ENCODE data around the gene MANBA. TPM values are rescaled to one million over a fixed set of nuclear protein-coding genes. Genes with fewer than 3 reads are reported as not detected.

The MANBA gene
- total RNA-seq, 1 donor from 2014 or later, result 27.7 TPM

DNA sequence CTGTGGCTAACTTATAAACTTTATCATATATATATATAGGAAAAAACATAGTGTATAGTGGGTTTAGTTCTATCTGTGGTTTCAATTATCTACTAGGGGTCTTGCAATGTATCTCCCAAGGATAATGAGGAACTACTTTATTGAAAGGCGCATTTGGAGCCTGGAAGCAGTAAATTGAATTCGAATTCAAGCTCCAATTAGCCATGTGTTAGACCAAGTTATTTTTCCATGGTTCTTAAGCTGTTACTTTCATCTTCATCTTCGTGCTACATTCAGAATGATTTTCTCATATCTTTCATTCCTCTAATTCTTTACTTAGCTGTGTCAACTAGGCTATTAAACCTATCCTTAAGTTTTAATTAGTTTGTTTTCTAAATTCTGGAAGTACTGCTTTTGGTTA is 27.2 kb upstream of the MANBA start:
- Histone ChIP-seq H3K9me3 (ENCODE audit: control insufficient read depth in 3 of 3, low read length in 3 of 3) (no peaks in the 10 kb centered on the region), H3K4me1 (ENCODE audit: control insufficient read depth in 3 of 3, insufficient read depth in 3 of 3, low read length in 3 of 3) (no peaks in the 10 kb centered on the region), H3K9ac (ENCODE audit: low read depth in 1 of 3, low read length in 3 of 3) (no peak overlapping the region), H3K36me3 (ENCODE audit: control insufficient read depth in 3 of 3, insufficient read depth in 3 of 3, low read length in 3 of 3) (peaks cover 0 to 4% (median 0%) of the 10 kb centered on the region in 3 donors), H3K27ac (ENCODE audit: low read depth, low read length) (no peak overlapping the region), H3K27me3 (ENCODE audit: control insufficient read depth in 3 of 3, insufficient read depth in 3 of 3, low read length in 3 of 3) (no peaks in the 10 kb centered on the region), H3K4me3 (ENCODE audit: low read length in 3 of 3) (no peak overlapping the region)

DNA sequence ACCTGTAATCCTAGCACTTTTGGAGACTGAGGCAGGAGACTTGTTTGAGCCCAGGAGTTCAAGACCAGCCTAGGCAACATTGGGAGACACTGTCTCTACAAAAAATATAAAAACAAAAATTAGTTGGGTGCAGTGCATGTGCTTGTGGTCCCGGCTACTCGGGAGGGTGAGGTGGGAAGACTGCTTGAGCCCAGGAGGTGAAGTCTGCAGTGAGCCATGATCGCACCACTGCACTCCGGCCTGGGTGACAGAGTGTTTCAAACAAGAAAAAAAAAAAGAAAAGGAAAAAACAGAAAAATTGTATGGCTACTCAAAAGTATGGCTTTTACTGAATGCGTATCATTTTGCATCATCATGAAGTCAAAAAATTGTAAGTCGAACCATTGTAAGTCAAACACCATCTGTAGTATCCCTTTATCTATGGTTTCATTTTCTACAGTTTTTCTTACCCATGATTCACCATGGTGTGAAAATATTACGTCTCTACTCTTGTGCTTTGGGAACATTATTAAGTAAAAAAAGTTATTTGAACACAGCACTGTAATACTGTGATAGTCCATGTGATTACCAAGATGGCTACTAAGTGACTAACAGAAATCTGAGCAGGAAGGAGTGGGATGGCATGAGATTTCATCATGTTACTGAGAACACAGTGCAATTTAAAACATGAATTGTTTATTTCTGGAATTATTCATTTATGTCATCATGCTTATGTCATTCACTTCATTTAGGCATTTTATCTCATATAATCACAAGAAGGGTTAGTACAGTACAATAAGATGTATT is 26.5 kb upstream of the MANBA start:
- Histone ChIP-seq H3K9ac (ENCODE audit: low read depth in 1 of 3, low read length in 3 of 3) (no peak overlapping the region), H3K27ac (ENCODE audit: low read depth, low read length) (no peak overlapping the region), H3K27me3 (ENCODE audit: control insufficient read depth in 3 of 3, insufficient read depth in 3 of 3, low read length in 3 of 3) (no peaks in the 10 kb centered on the region), H3K4me3 (ENCODE audit: low read length in 3 of 3) (no peak overlapping the region), H3K9me3 (ENCODE audit: control insufficient read depth in 3 of 3, low read length in 3 of 3) (no peaks in the 10 kb centered on the region), H3K36me3 (ENCODE audit: control insufficient read depth in 3 of 3, insufficient read depth in 3 of 3, low read length in 3 of 3) (peaks cover 0 to 4% (median 0%) of the 10 kb centered on the region in 3 donors), H3K4me1 (ENCODE audit: control insufficient read depth in 3 of 3, insufficient read depth in 3 of 3, low read length in 3 of 3) (no peaks in the 10 kb centered on the region)

GRCh38 chr4:102786279-102786678 is 25.5 kb upstream of the MANBA start:
- H3K36me3 ChIP-seq (ENCODE audit: control insufficient read depth in 3 of 3, insufficient read depth in 3 of 3, low read length in 3 of 3), result no peaks in the 10 kb centered on the region
- no peaks in the 10 kb centered on the region for H3K4me1 ChIP-seq (ENCODE audit: control insufficient read depth in 3 of 3, insufficient read depth in 3 of 3, low read length in 3 of 3)
- no peak overlapping the region for H3K27ac ChIP-seq (ENCODE audit: low read depth, low read length)
- H3K4me3 ChIP-seq (ENCODE audit: low read length in 3 of 3), result no peak overlapping the region
- no peaks in the 10 kb centered on the region for H3K9me3 ChIP-seq (ENCODE audit: control insufficient read depth in 3 of 3, low read length in 3 of 3)
- H3K9ac ChIP-seq (ENCODE audit: low read depth in 1 of 3, low read length in 3 of 3), result no peak overlapping the region
- H3K27me3 ChIP-seq (ENCODE audit: control insufficient read depth in 3 of 3, insufficient read depth in 3 of 3, low read length in 3 of 3), result no peaks in the 10 kb centered on the region

GRCh38 chr4:102783006-102783405 is 22.2 kb upstream of the MANBA start:
- Histone ChIP-seq H3K27ac (ENCODE audit: low read depth, low read length) (no peak overlapping the region), H3K27me3 (ENCODE audit: control insufficient read depth in 3 of 3, insufficient read depth in 3 of 3, low read length in 3 of 3) (no peaks in the 10 kb centered on the region), H3K4me3 (ENCODE audit: low read length in 3 of 3) (no peak overlapping the region), H3K9ac (ENCODE audit: low read depth in 1 of 3, low read length in 3 of 3) (no peak overlapping the region), H3K9me3 (ENCODE audit: control insufficient read depth in 3 of 3, low read length in 3 of 3) (no peaks in the 10 kb centered on the region), H3K4me1 (ENCODE audit: control insufficient read depth in 3 of 3, insufficient read depth in 3 of 3, low read length in 3 of 3) (no peaks in the 10 kb centered on the region), H3K36me3 (ENCODE audit: control insufficient read depth in 3 of 3, insufficient read depth in 3 of 3, low read length in 3 of 3) (no peaks in the 10 kb centered on the region)

GRCh38 chr4:102781570-102781969 is 20.8 kb upstream of the MANBA start:
- Histone ChIP-seq H3K4me1 (ENCODE audit: control insufficient read depth in 3 of 3, insufficient read depth in 3 of 3, low read length in 3 of 3) (no peaks in the 10 kb centered on the region), H3K27ac (ENCODE audit: low read depth, low read length) (no peak overlapping the region), H3K9ac (ENCODE audit: low read depth in 1 of 3, low read length in 3 of 3) (no peak overlapping the region), H3K27me3 (ENCODE audit: control insufficient read depth in 3 of 3, insufficient read depth in 3 of 3, low read length in 3 of 3) (no peaks in the 10 kb centered on the region), H3K36me3 (ENCODE audit: control insufficient read depth in 3 of 3, insufficient read depth in 3 of 3, low read length in 3 of 3) (no peaks in the 10 kb centered on the region), H3K4me3 (ENCODE audit: low read length in 3 of 3) (no peak overlapping the region), H3K9me3 (ENCODE audit: control insufficient read depth in 3 of 3, low read length in 3 of 3) (no peaks in the 10 kb centered on the region)

DNA sequence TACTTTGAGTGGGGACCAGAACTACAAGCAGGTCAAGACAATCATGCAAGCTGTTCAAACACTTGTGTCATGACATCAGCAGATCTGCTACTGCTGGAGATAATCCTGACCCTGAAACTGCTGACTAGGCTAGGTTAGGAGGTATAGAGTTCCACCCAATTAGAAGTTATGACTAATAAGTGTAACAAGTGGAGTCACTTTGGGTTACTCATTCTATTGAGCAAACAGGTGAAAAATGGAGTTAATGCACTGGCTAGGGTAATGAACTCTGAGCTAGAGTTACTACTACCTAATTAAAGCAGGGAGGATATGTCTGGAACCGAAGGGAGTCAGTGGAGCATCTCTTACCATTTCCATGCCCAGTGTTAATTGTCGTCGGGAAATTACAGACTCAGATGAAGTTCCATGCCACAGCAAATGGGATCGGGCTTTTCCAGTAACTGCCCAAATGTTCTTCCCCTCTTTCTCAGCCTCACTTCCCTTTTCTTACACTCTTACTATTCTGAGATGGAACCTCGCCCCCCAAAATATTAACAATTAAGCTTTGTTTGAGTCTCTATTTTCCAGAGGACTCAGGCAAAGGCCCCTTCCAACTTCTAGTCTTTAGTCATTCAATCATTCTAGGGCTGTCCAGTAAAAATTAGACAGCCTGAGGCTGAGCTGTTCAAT is 19.8 kb upstream of the MANBA start:
- no peaks in the 10 kb centered on the region for H3K27me3 ChIP-seq (ENCODE audit: control insufficient read depth in 3 of 3, insufficient read depth in 3 of 3, low read length in 3 of 3)
- H3K9ac ChIP-seq (ENCODE audit: low read depth in 1 of 3, low read length in 3 of 3), result no peak overlapping the region
- no peaks in the 10 kb centered on the region for H3K4me1 ChIP-seq (ENCODE audit: control insufficient read depth in 3 of 3, insufficient read depth in 3 of 3, low read length in 3 of 3)
- no peak overlapping the region for H3K4me3 ChIP-seq (ENCODE audit: low read length in 3 of 3)
- H3K9me3 ChIP-seq (ENCODE audit: control insufficient read depth in 3 of 3, low read length in 3 of 3), result no peaks in the 10 kb centered on the region
- H3K27ac ChIP-seq (ENCODE audit: low read depth, low read length), result no peak overlapping the region
- H3K36me3 ChIP-seq (ENCODE audit: control insufficient read depth in 3 of 3, insufficient read depth in 3 of 3, low read length in 3 of 3), result no peaks in the 10 kb centered on the region

- Histone ChIP-seq H3K9ac (ENCODE audit: low read depth in 1 of 3, low read length in 3 of 3) (no peak overlapping the region), H3K27ac (ENCODE audit: low read depth, low read length) (no peak overlapping the region), H3K27me3 (ENCODE audit: control insufficient read depth in 3 of 3, insufficient read depth in 3 of 3, low read length in 3 of 3) (no peaks in the 10 kb centered on the region), H3K4me1 (ENCODE audit: control insufficient read depth in 3 of 3, insufficient read depth in 3 of 3, low read length in 3 of 3) (no peaks in the 10 kb centered on the region), H3K36me3 (ENCODE audit: control insufficient read depth in 3 of 3, insufficient read depth in 3 of 3, low read length in 3 of 3) (no peaks in the 10 kb centered on the region), H3K9me3 (ENCODE audit: control insufficient read depth in 3 of 3, low read length in 3 of 3) (no peaks in the 10 kb centered on the region), H3K4me3 (ENCODE audit: low read length in 3 of 3) (no peak overlapping the region)
Observed at GRCh38 chr4:102779204-102779603, 18.4 kb upstream of the MANBA start.

GRCh38 chr4:102778720-102779119 is 18.0 kb upstream of the MANBA start:
- no peaks in the 10 kb centered on the region for H3K27me3 ChIP-seq (ENCODE audit: control insufficient read depth in 3 of 3, insufficient read depth in 3 of 3, low read length in 3 of 3)

DNA sequence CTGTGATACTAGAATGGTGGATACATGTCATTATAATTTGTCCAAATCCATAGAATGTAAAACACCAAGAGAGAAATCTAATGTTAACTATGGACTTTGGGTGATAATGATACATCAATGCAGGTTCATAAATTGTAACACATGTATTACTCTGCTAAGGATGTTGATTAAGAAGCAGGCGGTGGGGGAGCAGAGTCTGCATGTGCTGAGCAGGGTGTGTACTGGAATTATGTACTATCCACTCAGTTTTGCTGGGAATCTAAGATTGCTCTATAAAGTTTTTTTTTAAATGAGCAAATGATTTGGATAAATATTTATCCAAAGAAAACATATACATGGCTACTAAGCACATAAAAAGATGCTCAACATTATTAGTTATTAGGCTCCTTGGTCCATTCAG is 15.0 kb upstream of the MANBA start:
- H3K4me1 ChIP-seq (ENCODE audit: control insufficient read depth in 3 of 3, insufficient read depth in 3 of 3, low read length in 3 of 3), result no peaks in the 10 kb centered on the region
- no peak overlapping the region for H3K27ac ChIP-seq (ENCODE audit: low read depth, low read length)
- no peaks in the 10 kb centered on the region for H3K27me3 ChIP-seq (ENCODE audit: control insufficient read depth in 3 of 3, insufficient read depth in 3 of 3, low read length in 3 of 3)
- no peak overlapping the region for H3K4me3 ChIP-seq (ENCODE audit: low read length in 3 of 3)
- H3K36me3 ChIP-seq (ENCODE audit: control insufficient read depth in 3 of 3, insufficient read depth in 3 of 3, low read length in 3 of 3), result no peaks in the 10 kb centered on the region
- H3K9me3 ChIP-seq (ENCODE audit: control insufficient read depth in 3 of 3, low read length in 3 of 3), result no peaks in the 10 kb centered on the region
- no peak overlapping the region for H3K9ac ChIP-seq (ENCODE audit: low read depth in 1 of 3, low read length in 3 of 3)

More at GRCh38 chr4:102778720-102779119, 18.0 kb upstream of the MANBA start:
- Histone ChIP-seq H3K4me1 (ENCODE audit: control insufficient read depth in 3 of 3, insufficient read depth in 3 of 3, low read length in 3 of 3) (no peaks in the 10 kb centered on the region), H3K9me3 (ENCODE audit: control insufficient read depth in 3 of 3, low read length in 3 of 3) (no peaks in the 10 kb centered on the region), H3K36me3 (ENCODE audit: control insufficient read depth in 3 of 3, insufficient read depth in 3 of 3, low read length in 3 of 3) (no peaks in the 10 kb centered on the region), H3K9ac (ENCODE audit: low read depth in 1 of 3, low read length in 3 of 3) (no peak overlapping the region), H3K27ac (ENCODE audit: low read depth, low read length) (no peak overlapping the region), H3K4me3 (ENCODE audit: low read length in 3 of 3) (no peak overlapping the region)

- Histone ChIP-seq H3K9ac (ENCODE audit: low read depth in 1 of 3, low read length in 3 of 3) (no peak overlapping the region), H3K4me3 (ENCODE audit: low read length in 3 of 3) (no peak overlapping the region), H3K36me3 (ENCODE audit: control insufficient read depth in 3 of 3, insufficient read depth in 3 of 3, low read length in 3 of 3) (no peaks in the 10 kb centered on the region), H3K4me1 (ENCODE audit: control insufficient read depth in 3 of 3, insufficient read depth in 3 of 3, low read length in 3 of 3) (no peaks in the 10 kb centered on the region), H3K27me3 (ENCODE audit: control insufficient read depth in 3 of 3, insufficient read depth in 3 of 3, low read length in 3 of 3) (no peaks in the 10 kb centered on the region), H3K27ac (ENCODE audit: low read depth, low read length) (no peak overlapping the region), H3K9me3 (ENCODE audit: control insufficient read depth in 3 of 3, low read length in 3 of 3) (no peaks in the 10 kb centered on the region)
Observed at GRCh38 chr4:102774254-102774653, 13.5 kb upstream of the MANBA start.
